NB4 (cell line): ENCODE data around the gene PCDHGA12.

Experiments used
- CTCF ChIP-seq: IDR thresholded peaks from one replicate; pipeline ENCODE4 v1.5.1; 2012; ENCODE audit warnings: low read depth, low read length
- MAX ChIP-seq: IDR thresholded peaks from 2 replicates; pipeline ENCODE4 v1.6.1; 2011; ENCODE audit warnings: low read depth, low read length
- MYC ChIP-seq: IDR thresholded peaks from 2 replicates; pipeline ENCODE4 v1.6.1; 2011; ENCODE audit warnings: low read depth, low read length
- POLR2A ChIP-seq: IDR thresholded peaks from 2 replicates; pipeline ENCODE4 v1.6.1; 2011; ENCODE audit warnings: mild to moderate bottlenecking; ENCODE audit not compliant: insufficient read length; ENCODE audit errors: extremely low read depth

GRCh38 chr5:141411575-141411974 lies 18.7 kb upstream of the PCDHGA12 start:
- TF ChIP-seq POLR2A (no peak), CTCF (no peak), MAX (no peak), MYC (no peak)
